ENCODE data around the gene RBCK1.
"Not testable (repeated sequence)": the region's sequence is repeated elsewhere in the genome, so short reads cannot be mapped to it uniquely, and the experiment has no call there.

The RBCK1 gene

GRCh38 chr20:371755-372542 is 36.1 kb upstream of the RBCK1 start:
- peaks cover 10% of the 10 kb centered on the region for H3K4me1 Mint-ChIP-seq
- H3K9me3 Mint-ChIP-seq, result no peaks in the 10 kb centered on the region
- ATAC-seq, result no peak
- no peak overlapping the region for H3K4me3 Mint-ChIP-seq
- peaks cover 18% of the 10 kb centered on the region for H3K27me3 Mint-ChIP-seq
- no peaks in the 10 kb centered on the region for H3K36me3 Mint-ChIP-seq
- no peak overlapping the region for H3K27ac Mint-ChIP-seq

- H3K4me3 Mint-ChIP-seq, H3K27ac Mint-ChIP-seq, H3K36me3 Mint-ChIP-seq, H3K9me3 Mint-ChIP-seq: not testable (repeated sequence)
- H3K27me3 Mint-ChIP-seq, result peaks cover 18% of the 10 kb centered on the region
- peaks cover 10% of the 10 kb centered on the region for H3K4me1 Mint-ChIP-seq
- ATAC-seq, result peak; percentile 41
Measured at GRCh38 chr20:372543-373082, 35.5 kb upstream of the RBCK1 start.

- Mint-ChIP-seq H3K4me3 (no peak overlapping the region), H3K27me3 (peaks cover 15% of the 10 kb centered on the region), H3K27ac (no peak overlapping the region), H3K9me3 (no peaks in the 10 kb centered on the region), H3K4me1 (peaks cover 10% of the 10 kb centered on the region), H3K36me3 (no peaks in the 10 kb centered on the region)
- ATAC-seq, result no peak
Measured at GRCh38 chr20:373171-373890, 34.8 kb upstream of the RBCK1 start.

GRCh38 chr20:375265-375889 is 32.7 kb upstream of the RBCK1 start:
- H3K27me3 Mint-ChIP-seq, result no peaks in the 10 kb centered on the region
- ATAC-seq, result no peak
- peaks cover 10% of the 10 kb centered on the region for H3K4me1 Mint-ChIP-seq
- H3K36me3 Mint-ChIP-seq, result no peaks in the 10 kb centered on the region
- H3K4me3 Mint-ChIP-seq, result no peak overlapping the region
- H3K27ac Mint-ChIP-seq, result no peak overlapping the region
- no peaks in the 10 kb centered on the region for H3K9me3 Mint-ChIP-seq

GRCh38 chr20:376089-376488 is 32.0 kb upstream of the RBCK1 start:
- no peak for ATAC-seq
- H3K36me3 Mint-ChIP-seq, result no peaks in the 10 kb centered on the region
- H3K27me3 Mint-ChIP-seq, result no peaks in the 10 kb centered on the region
- H3K27ac Mint-ChIP-seq, result no peak overlapping the region
- H3K4me3 Mint-ChIP-seq, result no peak overlapping the region
- H3K4me1 Mint-ChIP-seq, result peaks cover 10% of the 10 kb centered on the region
- H3K9me3 Mint-ChIP-seq, result no peaks in the 10 kb centered on the region

- Mint-ChIP-seq H3K27ac (no peak overlapping the region), H3K4me1 (peaks cover 10% of the 10 kb centered on the region), H3K36me3 (no peaks in the 10 kb centered on the region), H3K27me3 (no peaks in the 10 kb centered on the region), H3K9me3 (no peaks in the 10 kb centered on the region), H3K4me3 (no peak overlapping the region)
- ATAC-seq, result no peak
Measured at GRCh38 chr20:376750-377149, 31.3 kb upstream of the RBCK1 start.

- not testable (repeated sequence) for H3K9me3 Mint-ChIP-seq, H3K27me3 Mint-ChIP-seq, H3K4me3 Mint-ChIP-seq, H3K4me1 Mint-ChIP-seq, H3K27ac Mint-ChIP-seq, H3K36me3 Mint-ChIP-seq, ATAC-seq
Measured at GRCh38 chr20:377578-377977, 30.5 kb upstream of the RBCK1 start.

GRCh38 chr20:378961-379336 is 29.1 kb upstream of the RBCK1 start:
- no peaks in the 10 kb centered on the region for H3K9me3 Mint-ChIP-seq
- peaks cover 20% of the 10 kb centered on the region for H3K4me1 Mint-ChIP-seq
- ATAC-seq, result no peak
- H3K27ac Mint-ChIP-seq, result no peak overlapping the region
- no peaks in the 10 kb centered on the region for H3K27me3 Mint-ChIP-seq
- no peak overlapping the region for H3K4me3 Mint-ChIP-seq
- no peaks in the 10 kb centered on the region for H3K36me3 Mint-ChIP-seq

GRCh38 chr20:380763-381580 is 27.1 kb upstream of the RBCK1 start:
- no peaks in the 10 kb centered on the region for H3K36me3 Mint-ChIP-seq
- H3K4me3 Mint-ChIP-seq, result peak overlapping the region; percentile 85
- H3K9me3 Mint-ChIP-seq, result no peaks in the 10 kb centered on the region
- ATAC-seq, result peak; percentile 75
- peaks cover 22% of the 10 kb centered on the region for H3K4me1 Mint-ChIP-seq
- H3K27me3 Mint-ChIP-seq, result no peaks in the 10 kb centered on the region
- H3K27ac Mint-ChIP-seq, result peak overlapping the region; percentile 93

GRCh38 chr20:381581-382290 is 26.4 kb upstream of the RBCK1 start:
- no peaks in the 10 kb centered on the region for H3K36me3 Mint-ChIP-seq
- no peaks in the 10 kb centered on the region for H3K9me3 Mint-ChIP-seq
- H3K27ac Mint-ChIP-seq, result peak overlapping the region; percentile 93
- H3K27me3 Mint-ChIP-seq, result no peaks in the 10 kb centered on the region
- peaks cover 22% of the 10 kb centered on the region for H3K4me1 Mint-ChIP-seq
- ATAC-seq, result peak; percentile 87
- H3K4me3 Mint-ChIP-seq, result peak overlapping the region; percentile 85

GRCh38 chr20:382291-383115 is 25.6 kb upstream of the RBCK1 start:
- peak; percentile 1 for ATAC-seq
- Mint-ChIP-seq H3K9me3 (no peaks in the 10 kb centered on the region), H3K27ac (peak overlapping the region; percentile 93), H3K4me3 (peak overlapping the region; percentile 85), H3K27me3 (no peaks in the 10 kb centered on the region), H3K4me1 (peaks cover 22% of the 10 kb centered on the region), H3K36me3 (peaks cover 2% of the 10 kb centered on the region)

- peaks cover 27% of the 10 kb centered on the region for H3K4me1 Mint-ChIP-seq
- peaks cover 16% of the 10 kb centered on the region for H3K36me3 Mint-ChIP-seq
- no peaks in the 10 kb centered on the region for H3K27me3 Mint-ChIP-seq
- ATAC-seq, result no peak
- H3K4me3 Mint-ChIP-seq, result no peak overlapping the region
- H3K27ac Mint-ChIP-seq, result no peak overlapping the region
- H3K9me3 Mint-ChIP-seq, result no peaks in the 10 kb centered on the region
Measured at GRCh38 chr20:383889-384288, 24.2 kb upstream of the RBCK1 start.

GRCh38 chr20:384723-385122 is 23.4 kb upstream of the RBCK1 start:
- Mint-ChIP-seq H3K9me3 (no peaks in the 10 kb centered on the region), H3K4me3 (no peak overlapping the region), H3K4me1 (peaks cover 27% of the 10 kb centered on the region), H3K36me3 (peaks cover 21% of the 10 kb centered on the region), H3K27me3 (no peaks in the 10 kb centered on the region), H3K27ac (no peak overlapping the region)
- no peak for ATAC-seq

- no peak overlapping the region for H3K27ac Mint-ChIP-seq
- ATAC-seq, result no peak
Measured at GRCh38 chr20:385448-385847, 22.7 kb upstream of the RBCK1 start.

More at GRCh38 chr20:385448-385847, 22.7 kb upstream of the RBCK1 start:
- Mint-ChIP-seq H3K4me1 (peaks cover 27% of the 10 kb centered on the region), H3K4me3 (no peak overlapping the region), H3K9me3 (no peaks in the 10 kb centered on the region), H3K27me3 (no peaks in the 10 kb centered on the region), H3K36me3 (peaks cover 21% of the 10 kb centered on the region)
